Large intestine (tissue), 3 donors: ENCODE data around the gene CMYA5. TPM values are rescaled to one million over a fixed set of nuclear protein-coding genes. Genes with fewer than 3 reads are reported as not detected.

Source experiments
- DNase-seq, 2 donors: peaks; one replicate each; pipeline versions ENCODE4 v3.0.0 to v3.0.0-alpha.2; 2013
- H3K27ac ChIP-seq: one replicate; pipeline ENCODE4 v1.5.1; 2013; ENCODE audit warnings: low read length
- H3K27me3 ChIP-seq: 2 replicates; pipeline ENCODE4 v1.6.1; 2013; ENCODE audit warnings: low read length; ENCODE audit not compliant: control insufficient read depth, insufficient read depth
- H3K36me3 ChIP-seq: 2 replicates; pipeline ENCODE4 v1.6.1; 2013; ENCODE audit warnings: low read length; ENCODE audit not compliant: control insufficient read depth, insufficient read depth
- H3K4me1 ChIP-seq: one replicate; pipeline ENCODE4 v1.6.1; 2013; ENCODE audit warnings: low read length; ENCODE audit not compliant: control insufficient read depth, insufficient read depth
- H3K4me3 ChIP-seq: one replicate; pipeline ENCODE4 v1.5.1; 2013; ENCODE audit warnings: low read length
- H3K9me3 ChIP-seq: one replicate; pipeline ENCODE4 v1.6.1; 2013; ENCODE audit warnings: mild to moderate bottlenecking, low read depth, low read length, moderate library complexity; ENCODE audit not compliant: control insufficient read depth
- WGBS: methylation state at CpG from one replicate; pipeline ENCODE4 v1.1.5; 2013; ENCODE audit warnings: low lambda C conversion rate; ENCODE audit not compliant: insufficient coverage; 5-methylcytosine and 5-hydroxymethylcytosine counted together
- polyA plus RNA-seq: library from polyadenylated mRNA; unstranded; fragments of 120-200 nt; gene quantifications from one replicate; pipeline ENCODE4 v1.2.1, GENCODE V29; 2013

Gene CMYA5
- polyA plus RNA-seq, 1 donor: 2.3 TPM

GRCh38 chr5:79809743-79810142, 120.1 kb downstream of the CMYA5 start:
- H3K27me3 ChIP-seq: no peaks in the 10 kb centered on the region
- H3K4me3 ChIP-seq: no peak overlapping the region
- no peak overlapping the region for H3K27ac ChIP-seq
- no peaks in the 10 kb centered on the region for H3K4me1 ChIP-seq
- H3K36me3 ChIP-seq: no peaks in the 10 kb centered on the region
- DNase-seq: no peak
- no CpG with 5 or more reads among the region's 3 CpGs for WGBS
- no peaks in the 10 kb centered on the region for H3K9me3 ChIP-seq

- H3K36me3 ChIP-seq: no peaks in the 10 kb centered on the region
- no peak for DNase-seq
- H3K27me3 ChIP-seq: peaks cover 2% of the 10 kb centered on the region
- H3K4me3 ChIP-seq: no peak overlapping the region
- no peaks in the 10 kb centered on the region for H3K4me1 ChIP-seq
- no CpG with 5 or more reads among the region's 2 CpGs for WGBS
- H3K9me3 ChIP-seq: no peaks in the 10 kb centered on the region
- H3K27ac ChIP-seq: no peak overlapping the region
These were observed 121.4 kb downstream of the CMYA5 start for GRCh38 chr5:79811081-79811480.

- no peak overlapping the region for H3K27ac ChIP-seq
- H3K4me3 ChIP-seq: no peak overlapping the region
- WGBS: no CpG with 5 or more reads among the region's 3 CpGs
- H3K9me3 ChIP-seq: no peaks in the 10 kb centered on the region
- DNase-seq: no peak
- no peaks in the 10 kb centered on the region for H3K4me1 ChIP-seq
- H3K36me3 ChIP-seq: no peaks in the 10 kb centered on the region
- H3K27me3 ChIP-seq: peaks cover 2% of the 10 kb centered on the region
These were observed 122.3 kb downstream of the CMYA5 start for GRCh38 chr5:79811904-79812303.

GRCh38 chr5:79814699-79815098, 125.1 kb downstream of the CMYA5 start:
- Histone ChIP-seq H3K9me3 (no peaks in the 10 kb centered on the region), H3K36me3 (no peaks in the 10 kb centered on the region), H3K4me1 (no peaks in the 10 kb centered on the region), H3K27ac (no peak overlapping the region), H3K27me3 (peaks cover 2% of the 10 kb centered on the region), H3K4me3 (no peak overlapping the region)
- WGBS: no CpG with 5 or more reads among the region's 2 CpGs
- no peak for DNase-seq

GRCh38 chr5:79816014-79816413, 126.4 kb downstream of the CMYA5 start:
- Histone ChIP-seq H3K9me3 (no peaks in the 10 kb centered on the region), H3K4me1 (no peaks in the 10 kb centered on the region), H3K4me3 (no peak overlapping the region), H3K27ac (no peak overlapping the region), H3K27me3 (peaks cover 2% of the 10 kb centered on the region), H3K36me3 (no peaks in the 10 kb centered on the region)
- no peak for DNase-seq
- WGBS: no CpG with 5 or more reads among the region's 2 CpGs

GRCh38 chr5:79820648-79821047, 131.0 kb downstream of the CMYA5 start:
- Histone ChIP-seq H3K9me3 (no peaks in the 10 kb centered on the region), H3K27ac (no peak overlapping the region), H3K4me1 (no peaks in the 10 kb centered on the region), H3K4me3 (no peak overlapping the region), H3K27me3 (peaks cover under 1% of the 10 kb centered on the region), H3K36me3 (no peaks in the 10 kb centered on the region)
- WGBS: 96% methylated on average over 4 of the region's 5 CpGs
- no peak for DNase-seq

- H3K27ac ChIP-seq: no peak overlapping the region
- H3K27me3 ChIP-seq: peaks cover 6% of the 10 kb centered on the region
- H3K4me3 ChIP-seq: no peak overlapping the region
- H3K9me3 ChIP-seq: no peaks in the 10 kb centered on the region
- H3K4me1 ChIP-seq: no peaks in the 10 kb centered on the region
- no CpG with 5 or more reads among the region's 2 CpGs for WGBS
- DNase-seq: no peak
- H3K36me3 ChIP-seq: no peaks in the 10 kb centered on the region
These were observed 134.8 kb downstream of the CMYA5 start for GRCh38 chr5:79824444-79824843.

GRCh38 chr5:79825802-79826201, 136.2 kb downstream of the CMYA5 start:
- Histone ChIP-seq H3K36me3 (no peaks in the 10 kb centered on the region), H3K27me3 (peaks cover 12% of the 10 kb centered on the region), H3K27ac (no peak overlapping the region), H3K4me3 (no peak overlapping the region), H3K4me1 (no peaks in the 10 kb centered on the region), H3K9me3 (no peaks in the 10 kb centered on the region)
- no peak for DNase-seq
- no CpG with 5 or more reads among the region's 1 CpG for WGBS

- WGBS: no CpG with 5 or more reads among the region's 2 CpGs
- Histone ChIP-seq H3K9me3 (no peaks in the 10 kb centered on the region), H3K27ac (no peak overlapping the region), H3K36me3 (no peaks in the 10 kb centered on the region), H3K4me3 (no peak overlapping the region), H3K4me1 (no peaks in the 10 kb centered on the region), H3K27me3 (peaks cover 12% of the 10 kb centered on the region)
- no peak for DNase-seq
These were observed 137.6 kb downstream of the CMYA5 start for GRCh38 chr5:79827159-79827629.

GRCh38 chr5:79829260-79829659, 139.6 kb downstream of the CMYA5 start:
- no peaks in the 10 kb centered on the region for H3K9me3 ChIP-seq
- H3K4me3 ChIP-seq: no peak overlapping the region
- H3K27ac ChIP-seq: no peak overlapping the region
- H3K36me3 ChIP-seq: no peaks in the 10 kb centered on the region
- peaks cover 12% of the 10 kb centered on the region for H3K27me3 ChIP-seq
- WGBS: no CpG with 5 or more reads among the region's 9 CpGs
- H3K4me1 ChIP-seq: no peaks in the 10 kb centered on the region
- no peak for DNase-seq
